ENCODE measurements around the gene SLC9A4.

- TF ChIP-seq, protein P1, sequence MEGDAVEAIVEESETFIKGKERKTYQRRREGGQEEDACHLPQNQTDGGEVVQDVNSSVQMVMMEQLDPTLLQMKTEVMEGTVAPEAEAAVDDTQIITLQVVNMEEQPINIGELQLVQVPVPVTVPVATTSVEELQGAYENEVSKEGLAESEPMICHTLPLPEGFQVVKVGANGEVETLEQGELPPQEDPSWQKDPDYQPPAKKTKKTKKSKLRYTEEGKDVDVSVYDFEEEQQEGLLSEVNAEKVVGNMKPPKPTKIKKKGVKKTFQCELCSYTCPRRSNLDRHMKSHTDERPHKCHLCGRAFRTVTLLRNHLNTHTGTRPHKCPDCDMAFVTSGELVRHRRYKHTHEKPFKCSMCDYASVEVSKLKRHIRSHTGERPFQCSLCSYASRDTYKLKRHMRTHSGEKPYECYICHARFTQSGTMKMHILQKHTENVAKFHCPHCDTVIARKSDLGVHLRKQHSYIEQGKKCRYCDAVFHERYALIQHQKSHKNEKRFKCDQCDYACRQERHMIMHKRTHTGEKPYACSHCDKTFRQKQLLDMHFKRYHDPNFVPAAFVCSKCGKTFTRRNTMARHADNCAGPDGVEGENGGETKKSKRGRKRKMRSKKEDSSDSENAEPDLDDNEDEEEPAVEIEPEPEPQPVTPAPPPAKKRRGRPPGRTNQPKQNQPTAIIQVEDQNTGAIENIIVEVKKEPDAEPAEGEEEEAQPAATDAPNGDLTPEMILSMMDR (IDR thresholded peaks at IDR 0.05), result no peak
- TF ChIP-seq POLR2A (IDR thresholded peaks at IDR 0.05) (no peak), EP300 (IDR thresholded peaks at IDR 0.05) (no peak)
Measured at GRCh38 chr2:102505290-102505689, 32.3 kb downstream of the SLC9A4 start.

Data from ovary (tissue), 3 donors.